MCF 10A (cell line): ENCODE results near the gene PRDM1. TPM values are rescaled to one million over a fixed set of nuclear protein-coding genes. Genes with fewer than 3 reads are reported as not detected.

Source experiments
- BruUV-seq: library from RNA; stranded (reverse); fragments of 400-500 nt; replicated peaks from 2 replicates; lab custom pipeline; 2021; lab: Mats Ljungman, UMichigan
- CTCF ChIA-PET: fragments of 300-600 bp; sonication (Branson Sonifier 250); formaldehyde crosslinking; extraction: SDS; loops from one replicate; lab custom pipeline; 2021; ENCODE audit warnings: antibody characterized with exemption, inconsistent platforms; lab: Yijun Ruan, JAX
- POLR2A ChIA-PET: fragments of 300-600, 350-650 bp; sonication (Branson Sonifier 250); formaldehyde crosslinking; extraction: SDS; loops from one replicate; lab custom pipeline; 2020; ENCODE audit warnings: antibody characterized with exemption, inconsistent platforms; lab: Yijun Ruan, JAX
- DNase-seq: peaks from one replicate; pipeline ENCODE4 v3.0.0-alpha.2; 2018; ENCODE audit not compliant: unreplicated experiment
- H3K27ac Mint-ChIP-seq: one replicate; pipeline ENCODE4 v1.8.0; 2022; ENCODE audit warnings: mild to moderate bottlenecking, low read depth, mixed read lengths; ENCODE audit not compliant: unreplicated experiment
- H3K27me3 Mint-ChIP-seq: one replicate; pipeline ENCODE4 v1.8.0; 2022; ENCODE audit warnings: mixed read lengths; ENCODE audit not compliant: insufficient read depth, unreplicated experiment
- H3K36me3 Mint-ChIP-seq: one replicate; pipeline ENCODE4 v1.8.0; 2022; ENCODE audit warnings: mild to moderate bottlenecking, moderate library complexity, mixed read lengths; ENCODE audit not compliant: insufficient read depth, unreplicated experiment
- H3K4me1 Mint-ChIP-seq: one replicate; pipeline ENCODE4 v1.8.0; 2022; ENCODE audit warnings: mixed read lengths; ENCODE audit not compliant: insufficient read depth, unreplicated experiment
- H3K4me3 Mint-ChIP-seq: one replicate; pipeline ENCODE4 v1.8.0; 2022; ENCODE audit warnings: mild to moderate bottlenecking, moderate library complexity, mixed read lengths; ENCODE audit not compliant: unreplicated experiment
- H3K9me3 Mint-ChIP-seq: one replicate; pipeline ENCODE4 v1.8.0; 2022; ENCODE audit warnings: mixed read lengths; ENCODE audit not compliant: unreplicated experiment
- intact Hi-C: fragments of 100-400 bp; cut with micrococcal nuclease; formaldehyde crosslinking; loops from 2 replicates; pipeline ENCODE4 v1.14.1; 2022
- total RNA-seq: library from RNA; stranded (reverse); gene quantifications from 2 replicates; pipeline ENCODE4 v1.2.3, GENCODE V29; 2022
- TF ChIP-seq, protein P1 (sequence below): fragments of 200-600 bp; IDR thresholded peaks from one replicate; pipeline ENCODE4 v1.8.0; 2022; ENCODE audit warnings: antibody characterized with exemption, mild to moderate bottlenecking; ENCODE audit not compliant: unreplicated experiment

Gene PRDM1
- total RNA-seq, 1 experiment from 2014 or later = 13.1 TPM

DNA sequence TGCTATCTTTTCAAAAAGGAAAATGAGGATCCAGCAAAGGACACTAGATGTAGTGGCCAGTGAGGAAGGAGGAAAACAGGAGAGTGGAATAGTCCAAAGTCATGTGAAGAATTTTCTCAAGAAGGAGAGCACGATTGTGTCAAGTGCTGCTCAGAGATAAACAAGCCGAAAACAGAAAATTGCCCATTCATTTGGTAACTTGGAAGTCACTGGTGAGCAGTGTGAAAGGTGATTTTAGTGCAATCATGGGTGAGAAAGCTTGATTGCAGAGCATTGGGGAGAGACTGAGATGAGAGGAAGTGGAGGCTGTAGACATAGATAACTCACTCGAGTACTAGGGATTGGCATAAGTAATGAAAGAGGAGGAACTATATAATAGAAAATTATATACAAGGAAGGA lies 26.0 kb upstream of the PRDM1 start:
- intact Hi-C loops = no loop called here
- ChIA-PET CTCF (no interaction called here), POLR2A (interaction anchor here (0.6 to 0.9 kb wide), 2 partner anchors 14 to 30 kb away, joined by 3 read pairs; no protein-coding TSS in a partner anchor)
- H3K27ac Mint-ChIP-seq = no peak overlapping the region
- H3K27me3 Mint-ChIP-seq = no peaks in the 10 kb centered on the region
- TF ChIP-seq, protein P1, sequence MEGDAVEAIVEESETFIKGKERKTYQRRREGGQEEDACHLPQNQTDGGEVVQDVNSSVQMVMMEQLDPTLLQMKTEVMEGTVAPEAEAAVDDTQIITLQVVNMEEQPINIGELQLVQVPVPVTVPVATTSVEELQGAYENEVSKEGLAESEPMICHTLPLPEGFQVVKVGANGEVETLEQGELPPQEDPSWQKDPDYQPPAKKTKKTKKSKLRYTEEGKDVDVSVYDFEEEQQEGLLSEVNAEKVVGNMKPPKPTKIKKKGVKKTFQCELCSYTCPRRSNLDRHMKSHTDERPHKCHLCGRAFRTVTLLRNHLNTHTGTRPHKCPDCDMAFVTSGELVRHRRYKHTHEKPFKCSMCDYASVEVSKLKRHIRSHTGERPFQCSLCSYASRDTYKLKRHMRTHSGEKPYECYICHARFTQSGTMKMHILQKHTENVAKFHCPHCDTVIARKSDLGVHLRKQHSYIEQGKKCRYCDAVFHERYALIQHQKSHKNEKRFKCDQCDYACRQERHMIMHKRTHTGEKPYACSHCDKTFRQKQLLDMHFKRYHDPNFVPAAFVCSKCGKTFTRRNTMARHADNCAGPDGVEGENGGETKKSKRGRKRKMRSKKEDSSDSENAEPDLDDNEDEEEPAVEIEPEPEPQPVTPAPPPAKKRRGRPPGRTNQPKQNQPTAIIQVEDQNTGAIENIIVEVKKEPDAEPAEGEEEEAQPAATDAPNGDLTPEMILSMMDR = no peak
- H3K9me3 Mint-ChIP-seq = no peaks in the 10 kb centered on the region
- DNase-seq = no peak
- no peak overlapping the region for H3K4me3 Mint-ChIP-seq
- BruUV-seq = no TSS peak
- peaks cover 11% of the 10 kb centered on the region for H3K4me1 Mint-ChIP-seq
- no peaks in the 10 kb centered on the region for H3K36me3 Mint-ChIP-seq

DNA sequence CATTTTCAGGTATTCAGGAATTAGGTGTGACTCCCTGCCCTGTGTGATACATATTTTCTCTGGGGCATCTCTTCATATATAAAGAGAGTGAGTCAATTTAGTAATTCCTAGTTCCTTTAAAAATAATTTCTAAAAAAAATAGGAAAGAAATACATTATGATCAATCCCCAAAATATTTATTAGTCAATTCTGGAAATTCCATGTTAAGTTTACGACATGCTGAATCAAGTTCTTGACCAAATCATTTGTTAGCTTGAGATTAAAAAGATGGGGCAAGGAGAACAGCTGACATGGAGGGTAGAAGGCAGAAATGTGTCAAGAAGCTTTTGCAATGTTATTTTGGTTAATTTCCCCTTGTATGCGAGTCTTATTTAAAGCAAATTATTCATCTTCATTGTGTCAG lies 22.7 kb upstream of the PRDM1 start:
- TF ChIP-seq, protein P1 = no peak
- DNase-seq = peak; percentile 18
- no peaks in the 10 kb centered on the region for H3K9me3 Mint-ChIP-seq
- no TSS peak for BruUV-seq
- H3K27ac Mint-ChIP-seq = no peak overlapping the region
- H3K36me3 Mint-ChIP-seq = no peaks in the 10 kb centered on the region
- POLR2A ChIA-PET = interaction anchor here (0.6 to 1.7 kb wide), 5 partner anchors 21 to 462 kb away, joined by 3 to 7 read pairs (median 3); partner anchors contain the start of gene PRDM1
- CTCF ChIA-PET = interaction anchor here (0.6 kb wide), 1 partner anchor 540 kb away, joined by 6 read pairs; no protein-coding TSS in a partner anchor
- peaks cover 6% of the 10 kb centered on the region for H3K4me1 Mint-ChIP-seq
- no peak overlapping the region for H3K4me3 Mint-ChIP-seq
- intact Hi-C loops = no loop called here
- no peaks in the 10 kb centered on the region for H3K27me3 Mint-ChIP-seq

DNA sequence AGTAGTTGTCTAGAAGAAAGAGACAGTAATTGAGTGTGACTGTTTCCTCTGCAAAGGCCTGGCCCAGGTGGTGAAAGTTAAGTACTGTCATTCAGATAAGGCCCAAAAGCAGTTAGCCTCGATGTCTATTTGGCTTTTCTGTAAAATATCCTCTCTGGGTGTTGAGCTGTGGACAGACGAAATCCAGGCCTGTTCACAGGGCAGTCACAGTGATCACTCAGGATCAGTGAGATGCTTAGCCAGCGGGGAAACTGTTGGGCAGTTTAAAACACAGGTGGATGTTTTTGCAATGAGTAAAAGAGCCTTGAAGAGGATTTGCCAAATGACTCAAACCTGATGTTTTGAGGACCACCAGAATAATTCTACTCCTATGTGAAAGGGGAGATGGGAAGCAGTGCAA lies 22.0 kb upstream of the PRDM1 start:
- Mint-ChIP-seq H3K4me1 (peaks cover 6% of the 10 kb centered on the region), H3K36me3 (no peaks in the 10 kb centered on the region), H3K9me3 (no peaks in the 10 kb centered on the region), H3K27ac (no peak overlapping the region), H3K4me3 (no peak overlapping the region), H3K27me3 (no peaks in the 10 kb centered on the region)
- TF ChIP-seq, protein P1 = no peak
- no TSS peak for BruUV-seq
- CTCF ChIA-PET = interaction anchor here (0.6 kb wide), 1 partner anchor 540 kb away, joined by 6 read pairs; no protein-coding TSS in a partner anchor
- intact Hi-C loops = no loop called here
- POLR2A ChIA-PET = interaction anchor here (0.6 to 1.7 kb wide), 5 partner anchors 20 to 463 kb away, joined by 3 to 7 read pairs (median 3); partner anchors contain the start of gene PRDM1
- DNase-seq = no peak

DNA sequence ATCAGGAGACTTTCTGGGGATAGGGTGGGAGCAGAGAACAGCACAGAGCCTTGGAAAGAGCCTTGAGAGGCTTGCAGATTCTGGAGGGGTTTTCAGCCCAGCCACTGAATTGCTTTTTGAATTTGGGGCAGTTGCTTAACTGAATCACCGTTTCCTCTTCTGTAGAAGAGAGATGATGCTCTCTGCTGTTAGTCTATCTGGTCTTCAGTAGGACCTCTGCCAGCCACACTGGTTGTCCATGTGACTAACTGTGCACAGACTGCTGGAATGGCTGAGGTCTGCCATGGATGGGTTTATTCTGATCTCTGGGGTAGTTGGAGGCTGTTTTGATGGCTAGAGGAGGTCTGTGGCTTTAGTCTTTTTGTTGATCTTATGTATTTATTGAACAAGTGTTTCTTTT lies 21.4 kb upstream of the PRDM1 start:
- DNase-seq = no peak
- intact Hi-C loops = no loop called here

More for the DNA sequence above, 21.4 kb upstream of the PRDM1 start:
- H3K27ac Mint-ChIP-seq = no peak overlapping the region
- no peaks in the 10 kb centered on the region for H3K36me3 Mint-ChIP-seq
- no TSS peak for BruUV-seq
- H3K27me3 Mint-ChIP-seq = no peaks in the 10 kb centered on the region
- TF ChIP-seq, protein P1 = no peak
- no peak overlapping the region for H3K4me3 Mint-ChIP-seq
- ChIA-PET CTCF (interaction anchor here (0.6 kb wide), 1 partner anchor 867 kb away, joined by 3 read pairs; no protein-coding TSS in a partner anchor), POLR2A (interaction anchor here (0.8 to 1.2 kb wide), 2 partner anchors 72 to 464 kb away, joined by 3 read pairs; no protein-coding TSS in a partner anchor)
- peaks cover 12% of the 10 kb centered on the region for H3K4me1 Mint-ChIP-seq
- no peaks in the 10 kb centered on the region for H3K9me3 Mint-ChIP-seq
